Hematopoietic multipotent progenitor cell (in vitro differentiated cells): Measurements from ENCODE around the gene TERF2IP. TPM values are rescaled to one million over a fixed set of nuclear protein-coding genes. Genes with fewer than 3 reads are reported as not detected.

Experiments used
- small RNA-seq: library from RNA; depleted of rRNA; stranded (forward); fragments of <200 nt; gene quantifications from one replicate; pipeline ENCODE3, GENCODE V24; 2012
- total RNA-seq: library from RNA; depleted of rRNA; stranded (reverse); fragments of >200 nt; gene quantifications from one replicate; pipeline ENCODE4 v1.2.3, GENCODE V29; 2012

Gene TERF2IP
- total RNA-seq, 1 donor, result 49.3 TPM

Small RNA genes within 50 kb of the gene (small RNA-seq; reads per million reads assigned to genes)
- gene RN7SL520P, result not detected

Other genes with a start within 250 kb of the TERF2IP start
- gene CFDP1, start 214.3 kb upstream of the TERF2IP start, total RNA-seq, result 10.8 TPM
- gene TMEM170A, start 183.1 kb upstream of the TERF2IP start, total RNA-seq, result 29.9 TPM
- 0.27 TPM for gene CHST6, start 152.3 kb upstream of the TERF2IP start, total RNA-seq
- under 0.01 TPM for gene CHST5, start 111.7 kb upstream of the TERF2IP start, total RNA-seq
- gene TMEM231, start 91.5 kb upstream of the TERF2IP start, total RNA-seq, result 21.8 TPM
- 43.4 TPM for gene GABARAPL2, start 81.4 kb upstream of the TERF2IP start, total RNA-seq
- gene ADAT1, start 24.5 kb upstream of the TERF2IP start, total RNA-seq, result 49.5 TPM
- gene KARS1, start 108 bp upstream of the TERF2IP start, total RNA-seq, result 75.4 TPM
- not detected for gene CPHXL2, start 29.2 kb downstream of the TERF2IP start, total RNA-seq
- gene DUXB, start 53.7 kb downstream of the TERF2IP start, total RNA-seq, result not detected
- not detected for gene CPHXL, start 78.7 kb downstream of the TERF2IP start, total RNA-seq